Measurements from ENCODE around the gene MARS1.
"Not testable (repeated sequence)": the region's sequence is repeated elsewhere in the genome, so short reads cannot be mapped to it uniquely, and the experiment has no call there.

MARS1 gene

GRCh38 chr12:57491393-57492280 is 3.8 kb downstream of the MARS1 start:
- no peak for DNase-seq (ENCODE audit: low read depth in 2 of 2)

DNA sequence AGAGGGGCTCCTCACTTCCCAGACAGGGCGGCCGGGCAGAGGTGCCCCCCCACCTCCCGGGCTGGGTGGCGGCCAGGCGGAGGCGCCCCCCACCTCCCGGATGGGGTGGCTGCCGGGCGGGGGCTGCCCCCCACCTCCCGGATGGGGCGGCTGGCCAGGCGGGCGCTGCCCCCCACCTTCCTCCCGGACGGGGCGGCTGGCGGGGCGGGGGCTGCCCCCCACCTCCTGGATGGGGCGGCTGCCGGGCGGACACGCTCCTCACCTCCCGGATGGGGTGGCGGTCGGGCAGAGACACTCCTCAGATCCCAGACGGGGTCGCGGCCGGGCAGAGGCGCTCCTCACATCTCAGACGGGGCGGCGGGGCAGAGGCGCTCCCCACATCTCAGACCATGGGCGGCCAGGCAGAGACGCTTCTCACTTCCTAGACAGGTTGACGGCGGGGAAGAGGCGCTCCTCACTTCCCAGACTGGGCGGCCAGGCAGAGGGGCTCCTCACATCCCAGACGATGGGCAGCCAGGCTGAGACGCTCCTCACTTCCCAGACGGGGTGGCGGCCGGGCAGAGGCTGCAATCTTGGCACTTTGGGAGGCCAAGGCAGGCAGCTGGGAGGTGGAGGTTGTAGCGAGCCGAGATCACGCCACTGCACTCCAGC is 7.3 kb downstream of the MARS1 start:
- DNase-seq (ENCODE audit: low read depth in 2 of 2), result not testable (repeated sequence)

DNA sequence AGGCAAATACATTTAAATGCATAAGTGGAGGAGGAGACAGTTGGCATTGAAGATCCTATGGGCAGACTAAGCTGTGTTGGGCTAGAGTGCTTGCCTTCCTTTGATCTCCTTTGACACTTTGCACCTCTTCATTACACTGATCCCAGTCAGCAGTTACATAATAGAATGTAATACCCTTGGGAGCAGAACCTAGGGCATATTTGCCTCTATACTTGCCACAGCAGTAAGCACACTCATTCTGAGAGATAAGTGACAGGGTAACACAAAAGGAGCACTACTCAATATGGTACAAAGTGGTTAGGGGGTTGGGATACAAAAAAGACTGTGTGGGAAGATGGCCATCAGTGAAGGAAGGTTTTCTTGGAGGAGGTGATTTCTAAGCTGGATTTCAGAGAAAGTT is 9.0 kb downstream of the MARS1 start:
- DNase-seq (ENCODE audit: low read depth in 2 of 2), result no peak

GRCh38 chr12:57497223-57498131 is 9.6 kb downstream of the MARS1 start:
- DNase-seq (ENCODE audit: low read depth in 2 of 2), result no peak

DNA sequence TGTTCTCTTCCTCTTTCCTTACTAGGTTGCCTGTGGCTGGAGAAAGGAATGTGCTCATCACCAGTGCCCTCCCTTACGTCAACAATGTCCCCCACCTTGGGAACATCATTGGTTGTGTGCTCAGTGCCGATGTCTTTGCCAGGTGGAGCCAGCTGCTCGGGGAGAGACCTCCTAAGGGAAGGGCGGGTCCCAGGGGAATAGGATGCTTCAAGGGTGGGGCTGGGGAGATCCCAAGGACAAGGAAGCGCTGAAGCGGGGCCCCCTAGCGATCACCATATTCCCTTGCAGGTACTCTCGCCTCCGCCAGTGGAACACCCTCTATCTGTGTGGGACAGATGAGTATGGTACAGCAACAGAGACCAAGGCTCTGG is 10.2 kb downstream of the MARS1 start:
- DNase-seq (ENCODE audit: low read depth in 2 of 2), result no peak

DNA sequence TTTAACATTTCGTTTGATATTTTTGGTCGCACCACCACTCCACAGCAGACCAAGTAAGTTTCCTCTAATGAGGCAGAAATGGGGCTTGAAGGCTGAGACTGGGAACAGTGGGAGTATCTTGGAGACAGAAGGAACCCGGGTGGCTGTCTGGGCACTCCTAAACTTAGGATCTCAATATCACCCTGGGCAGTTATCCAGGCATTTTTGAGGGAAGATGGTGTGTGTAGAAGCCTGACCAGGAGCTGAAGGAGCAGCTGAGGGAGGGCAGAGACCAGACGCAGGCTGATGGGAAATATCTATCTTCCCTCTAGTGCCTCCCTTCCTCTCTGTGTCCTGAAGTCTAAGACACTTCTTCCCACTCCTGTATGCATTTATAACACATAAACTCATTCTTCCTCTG is 10.7 kb downstream of the MARS1 start:
- no peak for DNase-seq (ENCODE audit: low read depth in 2 of 2)

- no peak for DNase-seq (ENCODE audit: low read depth in 2 of 2)
Observed at GRCh38 chr12:57500213-57500612, 12.3 kb downstream of the MARS1 start.

- not testable (repeated sequence) for DNase-seq (ENCODE audit: low read depth in 2 of 2)
Observed at GRCh38 chr12:57502311-57502969, 14.6 kb downstream of the MARS1 start.

- not testable (repeated sequence) for DNase-seq (ENCODE audit: low read depth in 2 of 2)
Observed at GRCh38 chr12:57506541-57506940, 18.7 kb downstream of the MARS1 start.

GRCh38 chr12:57507796-57508195 is 19.9 kb downstream of the MARS1 start:
- DNase-seq (ENCODE audit: low read depth in 2 of 2), result not testable (repeated sequence)

GRCh38 chr12:57511161-57511560 is 23.3 kb downstream of the MARS1 start:
- no peak for DNase-seq (ENCODE audit: low read depth in 2 of 2)

GRCh38 chr12:57511588-57512325 is 23.9 kb downstream of the MARS1 start:
- no peak for DNase-seq (ENCODE audit: low read depth in 2 of 2)

DNA sequence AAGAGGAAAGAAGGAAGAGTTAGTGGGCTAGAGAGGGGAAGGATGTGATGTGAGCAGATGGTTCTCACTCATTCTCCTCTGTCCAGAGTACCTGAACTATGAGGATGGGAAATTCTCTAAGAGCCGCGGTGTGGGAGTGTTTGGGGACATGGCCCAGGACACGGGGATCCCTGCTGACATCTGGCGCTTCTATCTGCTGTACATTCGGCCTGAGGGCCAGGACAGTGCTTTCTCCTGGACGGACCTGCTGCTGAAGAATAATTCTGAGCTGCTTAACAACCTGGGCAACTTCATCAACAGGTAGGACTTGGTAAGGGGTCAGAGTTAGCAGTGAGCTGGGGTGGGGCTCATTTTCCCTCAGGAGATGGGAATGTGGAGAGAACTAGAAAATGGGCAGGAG is 24.8 kb downstream of the MARS1 start:
- no peak for DNase-seq (ENCODE audit: low read depth in 2 of 2)

DNA sequence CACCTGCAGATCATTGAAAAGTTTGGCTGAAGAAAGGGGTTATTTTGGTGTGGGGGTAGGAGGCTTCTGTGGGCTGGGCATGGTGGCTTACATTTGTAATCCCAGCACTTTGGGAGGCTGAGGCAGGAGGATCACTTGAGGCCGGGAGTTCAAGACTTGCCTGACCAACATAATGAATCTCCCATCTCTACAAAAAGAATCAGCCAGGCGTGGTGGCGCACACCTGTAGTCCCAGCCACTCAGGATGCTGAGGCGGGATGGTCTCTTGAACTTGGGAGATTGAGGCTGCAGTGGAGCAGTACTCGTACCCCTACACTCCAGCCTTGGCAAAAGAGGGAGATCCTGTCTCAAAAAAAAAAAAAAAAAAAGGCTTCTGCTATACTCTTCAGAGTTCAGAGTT is 25.4 kb downstream of the MARS1 start:
- DNase-seq (ENCODE audit: low read depth in 2 of 2), result no peak

DNA sequence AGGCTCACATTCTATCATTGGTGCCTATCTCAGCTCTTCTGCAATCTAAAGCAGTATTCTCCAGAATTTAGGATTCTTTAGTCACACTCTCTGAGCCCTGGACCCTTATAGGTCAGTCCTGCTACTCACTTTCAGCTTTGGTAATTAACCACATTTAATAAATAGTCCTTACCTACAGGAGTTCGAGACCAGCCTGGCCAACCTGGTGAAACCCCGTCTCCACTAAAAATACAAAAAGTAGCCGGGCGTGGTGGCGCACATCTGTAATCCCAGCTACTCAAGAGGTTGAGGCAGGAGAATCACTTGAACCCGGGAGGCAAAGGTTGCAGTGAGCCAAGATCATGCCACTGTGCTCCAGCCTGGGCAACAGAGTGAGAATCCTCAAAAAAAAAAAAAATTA is 25.8 kb downstream of the MARS1 start:
- DNase-seq (ENCODE audit: low read depth in 2 of 2), result not testable (repeated sequence)

- DNase-seq (ENCODE audit: low read depth in 2 of 2), result not testable (repeated sequence)
Observed at GRCh38 chr12:57514246-57514645, 26.4 kb downstream of the MARS1 start.

DNA sequence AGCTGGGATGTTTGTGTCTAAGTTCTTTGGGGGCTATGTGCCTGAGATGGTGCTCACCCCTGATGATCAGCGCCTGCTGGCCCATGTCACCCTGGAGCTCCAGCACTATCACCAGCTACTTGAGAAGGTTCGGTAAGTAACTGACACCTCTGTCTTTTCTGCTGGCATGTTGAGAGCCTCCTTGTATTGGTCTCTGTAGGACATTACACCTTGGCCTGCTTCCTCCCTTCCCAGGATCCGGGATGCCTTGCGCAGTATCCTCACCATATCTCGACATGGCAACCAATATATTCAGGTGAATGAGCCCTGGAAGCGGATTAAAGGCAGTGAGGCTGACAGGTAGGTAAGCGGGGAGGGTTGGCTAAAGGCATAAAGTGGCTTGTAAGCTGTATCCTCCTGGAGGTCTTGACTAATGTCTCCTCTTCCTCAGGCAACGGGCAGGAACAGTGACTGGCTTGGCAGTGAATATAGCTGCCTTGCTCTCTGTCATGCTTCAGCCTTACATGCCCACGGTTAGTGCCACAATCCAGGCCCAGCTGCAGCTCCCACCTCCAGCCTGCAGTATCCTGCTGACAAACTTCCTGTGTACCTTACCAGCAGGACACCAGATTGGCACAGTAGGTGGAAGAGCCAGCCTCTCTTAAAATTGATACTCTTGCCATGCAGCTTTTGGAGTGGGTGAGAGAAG is 27.0 kb downstream of the MARS1 start:
- no peak for DNase-seq (ENCODE audit: low read depth in 2 of 2)

DNA sequence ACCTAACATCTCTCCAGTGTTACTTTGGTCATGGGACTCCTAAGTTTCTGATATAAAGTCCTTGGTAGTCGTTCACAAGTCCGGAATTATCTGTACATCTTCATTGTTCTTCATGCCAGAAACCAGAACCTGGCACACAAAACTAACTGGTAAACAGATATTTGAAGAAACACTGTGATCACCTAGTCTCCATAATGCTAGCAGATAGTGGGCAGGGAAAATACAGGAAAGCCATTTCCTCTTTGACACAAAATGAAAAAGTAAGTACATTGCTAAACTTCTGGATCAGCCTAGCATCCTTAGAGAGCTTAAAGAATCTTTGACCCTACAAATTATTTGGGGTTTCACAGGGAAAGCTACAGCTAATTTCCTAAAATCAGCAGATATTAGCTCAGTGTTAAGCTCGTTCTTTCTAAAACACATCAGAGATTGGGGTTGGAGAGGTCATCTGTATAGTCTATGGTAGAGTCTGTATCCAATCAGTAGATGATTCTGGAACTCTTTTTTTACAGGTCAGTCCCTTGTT is 27.6 kb downstream of the MARS1 start:
- no peak for DNase-seq (ENCODE audit: low read depth in 2 of 2)

DNA sequence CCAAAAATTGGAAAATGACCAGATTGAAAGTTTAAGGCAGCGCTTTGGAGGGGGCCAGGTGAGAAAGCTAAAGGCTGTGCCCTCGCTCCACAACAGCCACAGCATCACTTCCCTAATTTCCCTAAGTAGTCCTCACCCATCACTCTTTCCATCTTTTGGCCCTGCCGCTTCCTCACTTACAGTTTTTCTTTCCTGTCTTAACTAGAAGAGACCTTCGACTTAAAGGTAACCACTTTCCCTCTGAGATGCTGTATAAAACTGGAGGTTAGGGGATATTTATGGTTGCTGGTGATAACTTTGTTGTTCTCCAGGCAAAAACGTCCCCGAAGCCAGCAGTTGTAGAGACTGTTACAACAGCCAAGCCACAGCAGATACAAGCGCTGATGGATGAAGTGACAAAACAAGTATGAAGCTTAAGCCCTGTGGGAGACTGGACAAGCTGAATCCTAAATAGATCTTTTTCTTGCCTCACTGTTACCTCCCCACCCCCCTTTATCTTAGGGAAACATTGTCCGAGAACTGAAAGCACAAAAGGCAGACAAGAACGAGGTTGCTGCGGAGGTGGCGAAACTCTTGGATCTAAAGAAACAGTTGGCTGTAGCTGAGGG is 28.2 kb downstream of the MARS1 start:
- no peak for DNase-seq (ENCODE audit: low read depth in 2 of 2)

Measured in fibroblast of skin of left quadriceps (primary cell).